ENCODE data around the gene CELF2.

GRCh38 chr10:11012421-11013295, 5.0 kb upstream of the CELF2 start:
- TF ChIP-seq CTCF (IDR thresholded peaks at IDR 0.05 in 8 of 11, conservative IDR thresholded peaks at IDR 0.05 in 3 of 11) (no peak), POLR2A (IDR thresholded peaks at IDR 0.05) (no peak), POLR2AphosphoS5 (IDR thresholded peaks at IDR 0.05) (no peak)

Data from spleen (tissue), 7 donors.